SH-SY5Y (cell line): ENCODE measurements around the gene ADAMTS8.

Experiments
- GATA2 ChIP-seq: IDR thresholded peaks from 2 replicates; pipeline ENCODE4 v1.6.1; 2011; ENCODE audit warnings: mild to moderate bottlenecking, low read depth, low read length
- GATA3 ChIP-seq: IDR thresholded peaks from 2 replicates; pipeline ENCODE4 v1.6.1; 2011; ENCODE audit warnings: low read depth, mild to moderate bottlenecking, low read length, moderate library complexity

ADAMTS8 gene

DNA sequence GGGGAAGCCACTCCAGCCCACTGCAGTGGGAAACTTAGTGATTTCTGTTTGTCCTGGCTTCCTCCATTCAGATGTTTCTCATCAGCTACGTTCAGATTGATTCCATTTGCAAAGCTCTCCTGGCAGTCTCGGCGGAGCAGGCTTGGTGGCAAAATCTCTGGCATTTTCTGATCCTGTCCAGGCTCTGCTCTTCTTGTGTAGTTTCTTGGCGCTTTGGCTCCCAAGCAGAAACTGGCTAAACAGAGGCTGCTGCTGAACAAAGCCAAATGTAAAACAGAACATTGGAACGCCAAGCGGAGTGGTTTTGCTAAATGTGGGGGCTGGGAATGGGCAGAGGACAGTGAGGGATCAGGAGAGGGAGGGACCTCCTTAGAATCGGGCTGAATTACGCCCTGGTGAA is 36.7 kb downstream of the ADAMTS8 start:
- TF ChIP-seq GATA3 = no peak
- TF ChIP-seq GATA2 = no peak

GRCh38 chr11:130390071-130390758 is 38.2 kb downstream of the ADAMTS8 start:
- TF ChIP-seq GATA2 (no peak), GATA3 (no peak)

DNA sequence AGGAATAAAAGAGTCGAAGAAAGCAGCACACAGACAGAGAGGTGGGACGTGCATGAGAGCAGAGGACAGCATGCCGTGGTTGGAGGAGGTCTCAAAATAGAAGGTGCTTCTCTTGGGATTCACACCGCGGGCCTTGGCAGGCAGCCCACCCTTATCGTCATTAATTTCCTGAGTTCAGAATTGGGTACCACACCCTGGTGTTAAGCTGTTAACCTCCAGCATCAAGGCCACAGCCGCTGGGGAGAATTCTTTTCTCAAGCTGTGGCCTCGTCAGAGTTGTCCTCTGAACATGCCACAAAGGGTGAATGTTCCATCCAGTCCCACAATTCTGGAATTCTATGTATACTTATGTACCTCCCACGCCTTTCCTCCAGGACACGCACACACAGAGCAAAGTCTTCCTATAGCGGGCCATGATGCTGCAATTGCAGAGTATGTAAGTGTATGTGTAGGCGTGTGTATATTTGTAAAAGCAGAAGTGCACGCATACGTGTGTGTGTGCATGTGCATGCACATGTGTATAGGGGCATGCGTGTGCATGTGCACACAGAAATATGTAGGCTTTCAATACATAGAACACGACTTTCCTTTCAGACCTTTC is 39.0 kb downstream of the ADAMTS8 start:
- no peak for TF ChIP-seq GATA3
- TF ChIP-seq GATA2 = no peak

- TF ChIP-seq GATA2 (no peak), GATA3 (no peak)
These were observed 39.7 kb downstream of the ADAMTS8 start for GRCh38 chr11:130388607-130389205.

GRCh38 chr11:130386056-130386455 is 42.4 kb downstream of the ADAMTS8 start:
- TF ChIP-seq GATA3 = no peak
- no peak for TF ChIP-seq GATA2

GRCh38 chr11:130383344-130384211 is 44.8 kb downstream of the ADAMTS8 start:
- no peak for TF ChIP-seq GATA2
- no peak for TF ChIP-seq GATA3

DNA sequence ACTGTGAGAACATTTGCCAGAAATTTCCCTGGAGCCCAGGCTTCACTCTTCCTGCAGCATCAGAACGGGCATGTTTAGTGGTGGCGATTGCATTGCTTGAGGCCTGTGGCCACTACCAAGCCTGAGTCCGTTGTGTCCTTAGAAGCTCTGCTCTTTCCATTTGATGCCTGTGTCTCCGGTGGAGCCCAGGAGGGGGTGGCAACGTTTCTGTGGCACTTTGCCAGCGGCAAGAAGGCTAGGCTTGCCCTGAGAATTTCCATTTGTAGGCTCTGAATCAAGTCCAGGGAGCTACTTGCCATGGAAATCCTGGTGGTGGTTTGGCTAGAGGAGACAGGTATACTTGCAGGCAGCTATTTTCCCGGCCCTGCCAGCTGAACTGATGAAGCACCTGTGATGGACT is 47.1 kb downstream of the ADAMTS8 start:
- TF ChIP-seq GATA3 = no peak

GRCh38 chr11:130380778-130381177 is 47.6 kb downstream of the ADAMTS8 start:
- TF ChIP-seq GATA3 = no peak
- no peak for TF ChIP-seq GATA2

DNA sequence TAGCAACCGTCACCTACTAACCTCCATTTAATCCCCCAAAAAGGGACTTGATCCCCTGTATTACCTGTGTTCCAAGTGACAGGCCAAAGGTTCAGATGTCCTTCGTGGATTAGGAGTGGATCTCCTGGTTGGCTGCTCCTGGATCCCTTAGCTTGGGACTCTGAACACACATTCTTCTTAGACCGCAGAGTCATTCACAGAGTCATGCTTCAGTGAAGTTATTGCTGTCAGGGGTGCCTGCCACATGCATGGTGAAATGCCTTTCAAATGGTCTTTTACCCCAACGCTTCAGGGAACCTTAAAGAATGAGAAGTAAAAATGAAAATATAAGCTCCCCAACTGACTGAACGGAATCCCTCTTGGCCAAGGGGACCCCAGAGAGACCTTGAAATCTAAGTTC is 49.1 kb downstream of the ADAMTS8 start:
- TF ChIP-seq GATA3 (no peak), GATA2 (no peak)

DNA sequence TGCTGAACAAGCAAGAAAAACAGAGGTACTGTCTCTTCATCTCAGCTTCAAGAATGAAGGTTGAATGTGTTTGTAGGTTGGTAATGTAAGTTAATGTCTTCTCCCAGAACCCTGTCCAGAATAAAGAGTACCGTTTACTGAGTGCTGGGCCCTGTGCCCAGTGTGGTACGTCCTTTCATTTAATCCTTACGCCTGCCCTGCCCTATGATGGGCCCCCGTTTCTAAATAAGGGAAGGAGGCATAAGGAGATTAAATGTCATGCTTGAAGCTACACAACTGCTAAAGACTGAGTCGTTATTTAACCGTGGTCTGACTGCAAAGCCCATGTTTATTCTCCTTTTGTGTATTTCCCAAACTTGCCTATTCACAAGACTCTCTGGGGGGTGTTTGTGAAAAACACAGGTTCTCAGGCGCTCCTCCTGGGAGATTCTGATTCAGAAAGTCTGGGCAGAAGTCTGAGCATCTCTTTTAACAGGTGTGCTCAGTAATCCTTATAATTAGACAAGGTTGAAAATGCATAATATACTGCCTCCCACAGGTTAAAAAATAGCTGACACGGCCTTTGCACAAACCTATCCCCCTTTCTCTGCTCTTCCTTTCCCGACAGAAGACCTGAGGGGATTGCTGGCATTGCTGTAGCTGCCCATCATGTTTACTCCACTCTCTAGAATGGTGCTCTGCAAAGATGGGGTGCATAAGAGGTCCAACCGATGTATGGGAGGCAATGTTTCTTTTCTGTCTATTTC is 57.4 kb downstream of the ADAMTS8 start:
- TF ChIP-seq GATA3 = no peak

GRCh38 chr11:130369713-130370112 is 58.7 kb downstream of the ADAMTS8 start:
- TF ChIP-seq GATA3 (no peak), GATA2 (no peak)

GRCh38 chr11:130369141-130369691 is 59.2 kb downstream of the ADAMTS8 start:
- TF ChIP-seq GATA3 (no peak), GATA2 (no peak)

DNA sequence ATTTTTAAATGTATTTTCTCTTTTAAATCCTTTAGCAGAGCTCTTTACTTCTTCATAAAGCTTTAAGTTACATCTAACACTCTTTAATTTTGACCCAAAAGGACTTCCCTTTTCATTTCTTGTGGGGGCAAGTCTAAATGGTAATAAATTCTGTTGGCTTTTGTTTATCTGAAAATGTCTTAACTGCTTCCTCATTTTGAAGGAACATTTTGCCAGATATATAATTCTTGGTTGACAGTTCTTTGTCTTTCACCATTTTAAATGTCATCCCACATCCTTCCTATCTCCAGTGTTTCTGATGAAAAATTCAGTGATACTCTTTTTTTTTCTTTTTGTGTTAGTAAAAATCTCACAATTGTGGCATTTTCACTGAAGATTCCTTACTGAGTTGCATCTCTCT is 69.0 kb downstream of the ADAMTS8 start:
- TF ChIP-seq GATA2 = no peak

DNA sequence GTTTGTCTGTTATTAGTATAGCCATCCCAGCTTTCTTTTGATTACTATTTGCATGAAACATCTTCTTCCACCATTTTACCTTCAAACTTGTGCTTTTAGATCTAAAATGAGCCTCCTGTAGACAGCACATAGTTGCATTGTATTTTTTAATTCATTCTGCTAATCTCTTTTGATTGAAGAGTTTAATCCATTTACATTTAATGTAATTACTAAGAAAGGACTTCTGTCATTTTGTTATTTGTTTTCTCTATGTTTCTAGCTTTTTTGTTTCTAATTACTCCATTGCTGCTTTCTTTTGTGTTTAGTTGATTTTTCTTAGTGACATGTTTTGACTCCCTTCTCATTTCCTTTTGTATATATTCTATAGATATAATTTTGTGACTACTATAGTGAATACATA is 70.0 kb downstream of the ADAMTS8 start:
- TF ChIP-seq GATA2 (no peak), GATA3 (no peak)
